Endothelial cell (in vitro differentiated cells): ENCODE data around the gene RAD23A. TPM values are rescaled to one million over a fixed set of nuclear protein-coding genes. Genes with fewer than 3 reads are reported as not detected.

Experiments
- DNase-seq: peaks from one replicate; pipeline ENCODE4 v3.0.0; 2021; ENCODE audit warnings: low spot score
- H3K27ac Mint-ChIP-seq: one replicate; pipeline ENCODE4 v1.8.0; 2021; ENCODE audit warnings: mixed read lengths, inconsistent platforms; ENCODE audit not compliant: unreplicated experiment
- H3K27me3 Mint-ChIP-seq: one replicate; pipeline ENCODE4 v1.8.0; 2021; ENCODE audit warnings: mild to moderate bottlenecking, moderate library complexity, mixed read lengths, inconsistent platforms; ENCODE audit not compliant: unreplicated experiment
- H3K36me3 Mint-ChIP-seq: one replicate; pipeline ENCODE4 v1.8.0; 2021; ENCODE audit warnings: mild to moderate bottlenecking, low read depth, mixed read lengths, inconsistent platforms; ENCODE audit not compliant: unreplicated experiment
- H3K4me1 Mint-ChIP-seq: one replicate; pipeline ENCODE4 v1.8.0; 2021; ENCODE audit warnings: mild to moderate bottlenecking, mixed read lengths, inconsistent platforms; ENCODE audit not compliant: unreplicated experiment
- H3K4me3 Mint-ChIP-seq: one replicate; pipeline ENCODE4 v1.8.0; 2021; ENCODE audit warnings: mild to moderate bottlenecking, mixed read lengths, inconsistent platforms; ENCODE audit not compliant: unreplicated experiment
- H3K9me3 Mint-ChIP-seq: one replicate; pipeline ENCODE4 v1.8.0; 2021; ENCODE audit warnings: mixed read lengths, inconsistent platforms; ENCODE audit not compliant: unreplicated experiment
- CTCF ChIP-seq: fragments of 200-600 bp; sonication (generic); IDR thresholded peaks from one replicate; pipeline ENCODE4 v1.5.0; 2021; ENCODE audit warnings: antibody characterized with exemption; ENCODE audit not compliant: unreplicated experiment
- total RNA-seq: library from RNA; stranded (reverse); fragmentation: NEBNext Ultra II Directional; extraction: Animal tissue kit (Norgen Biotek cat#: 25700); gene quantifications from one replicate; pipeline ENCODE4 v1.2.1, GENCODE V29; 2021; ENCODE audit not compliant: unreplicated experiment

The RAD23A gene
- total RNA-seq, 1 donor from 2014 or later, result 44.7 TPM

DNA sequence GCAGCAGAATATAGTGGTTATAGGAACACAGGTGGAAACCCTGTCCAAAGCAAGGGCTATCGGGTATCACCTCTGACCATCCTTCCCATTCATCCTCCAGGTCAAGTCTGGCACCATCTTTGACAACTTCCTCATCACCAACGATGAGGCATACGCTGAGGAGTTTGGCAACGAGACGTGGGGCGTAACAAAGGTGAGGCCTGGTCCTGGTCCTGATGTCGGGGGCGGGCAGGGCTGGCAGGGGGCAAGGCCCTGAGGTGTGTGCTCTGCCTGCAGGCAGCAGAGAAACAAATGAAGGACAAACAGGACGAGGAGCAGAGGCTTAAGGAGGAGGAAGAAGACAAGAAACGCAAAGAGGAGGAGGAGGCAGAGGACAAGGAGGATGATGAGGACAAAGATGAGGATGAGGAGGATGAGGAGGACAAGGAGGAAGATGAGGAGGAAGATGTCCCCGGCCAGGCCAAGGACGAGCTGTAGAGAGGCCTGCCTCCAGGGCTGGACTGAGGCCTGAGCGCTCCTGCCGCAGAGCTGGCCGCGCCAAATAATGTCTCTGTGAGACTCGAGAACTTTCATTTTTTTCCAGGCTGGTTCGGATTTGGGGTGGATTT, 2.1 kb upstream of the RAD23A start:
- H3K9me3 Mint-ChIP-seq, result no peaks in the 10 kb centered on the region
- peak overlapping the region; percentile 16 for H3K27ac Mint-ChIP-seq
- TF ChIP-seq CTCF, result no peak
- peaks cover 39% of the 10 kb centered on the region for H3K4me1 Mint-ChIP-seq
- peak overlapping the region; percentile 37 for H3K4me3 Mint-ChIP-seq
- no peak for DNase-seq
- peaks cover 50% of the 10 kb centered on the region for H3K36me3 Mint-ChIP-seq
- H3K27me3 Mint-ChIP-seq, result peaks cover 14% of the 10 kb centered on the region

GRCh38 chr19:12944104-12944674, 1.5 kb upstream of the RAD23A start:
- peaks cover 33% of the 10 kb centered on the region for H3K4me1 Mint-ChIP-seq
- H3K27ac Mint-ChIP-seq, result peak overlapping the region; percentile 57
- no peaks in the 10 kb centered on the region for H3K9me3 Mint-ChIP-seq
- DNase-seq, result no peak
- H3K36me3 Mint-ChIP-seq, result peaks cover 46% of the 10 kb centered on the region
- H3K27me3 Mint-ChIP-seq, result peaks cover 12% of the 10 kb centered on the region
- no peak for TF ChIP-seq CTCF
- peak overlapping the region; percentile 37 for H3K4me3 Mint-ChIP-seq

DNA sequence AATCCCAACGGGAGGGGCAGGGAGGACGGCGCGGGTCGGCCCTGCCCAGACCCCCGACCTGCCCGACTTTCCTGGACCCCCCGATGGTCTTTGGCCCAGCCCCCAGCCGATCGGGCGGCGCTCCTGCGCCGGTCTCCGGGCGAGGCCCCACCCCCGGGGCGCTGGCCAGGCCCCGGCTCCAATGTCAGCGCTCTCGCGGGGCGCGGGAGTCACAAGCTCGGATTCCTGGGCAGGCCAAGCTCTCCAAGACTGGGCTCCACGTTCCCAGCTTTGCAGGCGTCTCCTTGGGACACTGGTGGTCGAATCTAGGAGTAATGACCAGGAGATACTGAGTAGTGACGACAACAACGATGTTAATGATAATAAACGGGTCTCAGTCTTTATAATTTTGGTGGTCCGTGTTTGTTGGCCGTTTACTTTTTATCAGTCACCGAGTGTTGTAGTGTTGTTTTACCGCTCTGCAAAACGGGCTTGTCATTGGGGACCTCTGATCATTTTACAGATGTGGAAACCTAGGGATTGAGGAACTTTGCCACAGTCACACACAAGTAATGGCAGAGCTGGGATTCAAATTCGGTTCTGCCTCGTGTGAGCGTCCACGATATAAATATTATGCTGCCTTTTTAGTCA, 545 bp downstream of the RAD23A start:
- Mint-ChIP-seq H3K4me1 (peaks cover 15% of the 10 kb centered on the region), H3K27ac (peak overlapping the region; percentile 96), H3K27me3 (peaks cover 12% of the 10 kb centered on the region), H3K4me3 (peak overlapping the region; percentile 95), H3K36me3 (peaks cover 42% of the 10 kb centered on the region), H3K9me3 (no peaks in the 10 kb centered on the region)
- DNase-seq, result peak; percentile 87
- no peak for TF ChIP-seq CTCF

DNA sequence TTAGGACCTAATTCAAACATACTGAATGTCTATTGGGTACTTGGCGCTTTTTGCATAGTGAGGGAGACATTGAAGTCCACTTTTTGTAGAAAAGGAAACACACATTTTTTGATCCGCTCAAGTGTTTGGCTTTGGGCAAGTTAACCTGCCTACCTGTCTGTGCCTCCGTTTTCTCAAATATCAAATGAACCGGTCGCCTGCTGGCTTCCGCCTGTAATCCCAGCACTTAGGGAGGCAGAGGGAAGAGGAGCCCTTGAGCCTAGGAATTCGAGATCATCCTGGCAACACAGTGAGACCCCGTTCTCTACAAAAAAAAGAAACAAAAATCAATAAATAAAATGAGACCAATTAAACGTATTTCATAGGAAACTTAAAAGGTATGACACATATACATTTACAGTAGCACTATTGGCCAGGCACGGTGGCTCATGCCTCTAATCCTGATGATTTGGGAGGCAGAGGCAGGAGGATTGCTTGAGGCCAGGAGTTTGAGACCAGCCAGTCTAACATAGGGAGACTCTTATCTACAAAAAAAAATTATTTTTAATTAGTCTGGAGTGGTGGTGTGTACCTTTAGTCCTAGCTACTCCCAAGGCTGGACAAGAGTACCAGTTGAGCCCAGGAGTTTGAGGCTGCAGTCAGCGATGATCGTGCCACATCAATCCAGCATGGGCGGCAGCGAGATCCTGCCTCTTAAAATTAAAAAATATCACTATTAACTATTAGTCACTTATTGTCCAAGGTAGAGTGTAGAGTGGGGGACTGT, 1.3 kb downstream of the RAD23A start:
- DNase-seq, result no peak

More for the DNA sequence above, 1.3 kb downstream of the RAD23A start:
- H3K27ac Mint-ChIP-seq, result peak overlapping the region; percentile 96
- peak overlapping the region; percentile 95 for H3K4me3 Mint-ChIP-seq
- H3K27me3 Mint-ChIP-seq, result peaks cover 15% of the 10 kb centered on the region
- peaks cover 15% of the 10 kb centered on the region for H3K4me1 Mint-ChIP-seq
- TF ChIP-seq CTCF, result no peak
- no peaks in the 10 kb centered on the region for H3K9me3 Mint-ChIP-seq
- peaks cover 43% of the 10 kb centered on the region for H3K36me3 Mint-ChIP-seq
